Natural killer cell (primary cell): ENCODE data around the gene PHACTR1. TPM values are rescaled to one million over a fixed set of nuclear protein-coding genes. Genes with fewer than 3 reads are reported as not detected.

ENCODE experiments used
- ATAC-seq, 3 donors: fragments of 150-1000 bp in 2 of 3; fragments of 200-7000 bp in 1 of 3; cut with Tn5 transposase; 1 replicate in 1 of 3; 2 replicates in 2 of 3; pipeline ENCODE4 v1.10.0; 2021; ENCODE audit warnings: mild to moderate bottlenecking in 2 of 3, moderate library complexity in 2 of 3
- DNase-seq, 2 donors: peaks; one replicate each; pipeline versions ENCODE4 v3.0.0 to v3.0.0-alpha.2; 2013 to 2021; ENCODE audit warnings: mixed read lengths in 1 of 2
- H3K27ac ChIP-seq: one replicate; pipeline ENCODE4 v1.5.1; 2013; ENCODE audit warnings: mild to moderate bottlenecking, low read length
- H3K27me3 ChIP-seq: one replicate; pipeline ENCODE4 v1.6.1; 2013; ENCODE audit warnings: low read length; ENCODE audit not compliant: control insufficient read depth, insufficient read depth
- H3K36me3 ChIP-seq: one replicate; pipeline ENCODE4 v1.6.1; 2013; ENCODE audit warnings: low read length; ENCODE audit not compliant: control insufficient read depth, insufficient read depth
- H3K4me1 ChIP-seq: one replicate; pipeline ENCODE4 v1.6.1; 2013; ENCODE audit warnings: low read length; ENCODE audit not compliant: control insufficient read depth, insufficient read depth
- H3K4me3 ChIP-seq: one replicate; pipeline ENCODE4 v1.5.1; 2013; ENCODE audit warnings: low read length
- H3K9me3 ChIP-seq: one replicate; pipeline ENCODE4 v1.6.1; 2013; ENCODE audit warnings: low read length; ENCODE audit not compliant: control insufficient read depth, insufficient read depth
- H3K27ac Mint-ChIP-seq, 2 donors: one replicate each; pipeline ENCODE4 v1.8.0; 2022; ENCODE audit warnings: mild to moderate bottlenecking in 2 of 2, mixed read lengths in 2 of 2, moderate library complexity in 1 of 2
- H3K27me3 Mint-ChIP-seq, 2 donors: one replicate each; pipeline ENCODE4 v1.8.0; 2022; ENCODE audit warnings: low read depth in 2 of 2, mixed read lengths in 2 of 2
- H3K36me3 Mint-ChIP-seq: one replicate; pipeline ENCODE4 v1.8.0; 2022; ENCODE audit warnings: mixed read lengths
- H3K4me1 Mint-ChIP-seq, 2 donors: one replicate each; pipeline ENCODE4 v1.8.0; 2022; ENCODE audit warnings: mixed read lengths in 2 of 2
- H3K4me3 Mint-ChIP-seq: one replicate; pipeline ENCODE4 v1.8.0; 2022; ENCODE audit warnings: mild to moderate bottlenecking, moderate library complexity, mixed read lengths
- H3K9me3 Mint-ChIP-seq, 2 donors: one replicate each; pipeline ENCODE4 v1.8.0; 2022; ENCODE audit warnings: mixed read lengths in 2 of 2
- WGBS: methylation state at CpG from one replicate; pipeline ENCODE4 v1.1.7; 2013; ENCODE audit warnings: missing lambda C conversion rate; ENCODE audit not compliant: insufficient coverage; 5-methylcytosine and 5-hydroxymethylcytosine counted together
- intact Hi-C: fragments of 100-400 bp; cut with micrococcal nuclease; formaldehyde crosslinking; loops from one replicate; pipeline ENCODE4 v1.14.2; 2022
- total RNA-seq, 4 donors: library from RNA; stranded (reverse); fragments of 120-200 nt in 1 of 4; gene quantifications; one replicate each; pipeline versions ENCODE4 v1.2.3 to v1.2.4, GENCODE V29; 2013 to 2022
- TF ChIP-seq, protein P1 (sequence below): fragments of 200-600 bp; IDR thresholded peaks from one replicate; pipeline ENCODE4 v1.8.0; 2022; ENCODE audit warnings: antibody characterized with exemption

PHACTR1 gene
- total RNA-seq, 3 donors from 2014 or later (not counting 1 experiment from before 2014, with no cell fraction given) = 5.2 to 19.0 (median 5.4) TPM

DNA sequence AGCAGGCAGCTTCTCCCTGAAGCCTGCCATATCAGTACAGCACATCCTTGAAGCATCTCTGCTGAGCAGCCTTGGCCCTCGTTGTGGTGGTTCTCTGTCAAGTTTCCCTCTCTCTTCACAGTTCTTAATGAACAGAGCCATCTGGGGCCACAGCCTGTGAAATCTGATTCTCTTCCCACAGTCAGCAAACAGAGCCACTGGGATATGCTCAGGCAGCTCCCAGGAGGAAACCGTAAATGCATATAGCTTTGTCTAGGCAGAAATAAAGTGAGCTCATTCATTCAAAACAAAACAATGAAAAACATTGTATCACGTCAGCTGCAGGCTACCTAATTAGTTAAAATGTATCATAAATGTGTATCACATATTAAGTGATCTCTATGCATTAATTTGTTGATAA is 531.5 kb downstream of the PHACTR1 start:
- TF ChIP-seq, protein P1, sequence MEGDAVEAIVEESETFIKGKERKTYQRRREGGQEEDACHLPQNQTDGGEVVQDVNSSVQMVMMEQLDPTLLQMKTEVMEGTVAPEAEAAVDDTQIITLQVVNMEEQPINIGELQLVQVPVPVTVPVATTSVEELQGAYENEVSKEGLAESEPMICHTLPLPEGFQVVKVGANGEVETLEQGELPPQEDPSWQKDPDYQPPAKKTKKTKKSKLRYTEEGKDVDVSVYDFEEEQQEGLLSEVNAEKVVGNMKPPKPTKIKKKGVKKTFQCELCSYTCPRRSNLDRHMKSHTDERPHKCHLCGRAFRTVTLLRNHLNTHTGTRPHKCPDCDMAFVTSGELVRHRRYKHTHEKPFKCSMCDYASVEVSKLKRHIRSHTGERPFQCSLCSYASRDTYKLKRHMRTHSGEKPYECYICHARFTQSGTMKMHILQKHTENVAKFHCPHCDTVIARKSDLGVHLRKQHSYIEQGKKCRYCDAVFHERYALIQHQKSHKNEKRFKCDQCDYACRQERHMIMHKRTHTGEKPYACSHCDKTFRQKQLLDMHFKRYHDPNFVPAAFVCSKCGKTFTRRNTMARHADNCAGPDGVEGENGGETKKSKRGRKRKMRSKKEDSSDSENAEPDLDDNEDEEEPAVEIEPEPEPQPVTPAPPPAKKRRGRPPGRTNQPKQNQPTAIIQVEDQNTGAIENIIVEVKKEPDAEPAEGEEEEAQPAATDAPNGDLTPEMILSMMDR = no peak
- no peaks in the 10 kb centered on the region for H3K27me3 ChIP-seq
- Mint-ChIP-seq H3K9me3 (peaks cover 0 to 5% of the 10 kb centered on the region in 2 donors), H3K4me3 (no peak overlapping the region), H3K27me3 (peaks cover 12 to 31% of the 10 kb centered on the region in 2 donors), H3K4me1 (no peaks in the 10 kb centered on the region), H3K27ac (no peak overlapping the region), H3K36me3 (no peaks in the 10 kb centered on the region)
- ATAC-seq (no peak), DNase-seq (no peak)
- intact Hi-C loops = no loop called here
- no peaks in the 10 kb centered on the region for H3K9me3 ChIP-seq
- no peak overlapping the region for H3K27ac ChIP-seq
- H3K4me1 ChIP-seq = no peaks in the 10 kb centered on the region
- no peak overlapping the region for H3K4me3 ChIP-seq
- 91% methylated on average over 2 of the region's 3 CpGs for WGBS
- H3K36me3 ChIP-seq = no peaks in the 10 kb centered on the region

DNA sequence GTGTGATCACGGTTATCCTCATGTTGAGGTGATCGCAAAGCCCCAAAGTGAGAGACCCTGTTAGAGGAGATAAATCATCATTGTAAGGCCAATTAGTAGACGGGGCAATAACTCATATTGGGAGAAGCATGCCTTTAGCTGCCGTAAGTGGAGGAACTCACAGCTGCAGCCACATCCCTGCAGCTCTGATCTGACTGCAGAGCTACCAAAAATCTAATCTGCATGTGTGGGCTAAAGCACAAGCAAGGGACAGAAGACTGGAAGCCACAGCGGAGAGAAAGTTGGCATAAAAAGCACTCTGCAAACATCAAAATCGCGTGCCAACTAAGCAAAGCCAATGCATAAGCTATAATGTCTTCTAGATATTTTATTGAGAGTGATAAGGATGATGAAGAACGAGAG is 532.0 kb downstream of the PHACTR1 start:
- no peak for ATAC-seq
- H3K36me3 Mint-ChIP-seq = no peaks in the 10 kb centered on the region
- H3K36me3 ChIP-seq = no peaks in the 10 kb centered on the region
- no peak overlapping the region for H3K27ac ChIP-seq
- intact Hi-C loops = no loop called here
- H3K27ac Mint-ChIP-seq = no peak overlapping the region
- no peaks in the 10 kb centered on the region for H3K4me1 Mint-ChIP-seq
- DNase-seq = no peak
- WGBS = 94% methylated on average over 8 of the region's 8 CpGs
- no peaks in the 10 kb centered on the region for H3K9me3 ChIP-seq
- H3K4me1 ChIP-seq = no peaks in the 10 kb centered on the region
- H3K27me3 ChIP-seq = no peaks in the 10 kb centered on the region
- H3K4me3 Mint-ChIP-seq = no peak overlapping the region
- H3K9me3 Mint-ChIP-seq = peaks cover 0 to 5% of the 10 kb centered on the region in 2 donors
- TF ChIP-seq, protein P1 = no peak
- H3K27me3 Mint-ChIP-seq = peaks cover 12 to 31% of the 10 kb centered on the region in 2 donors
- H3K4me3 ChIP-seq = no peak overlapping the region

DNA sequence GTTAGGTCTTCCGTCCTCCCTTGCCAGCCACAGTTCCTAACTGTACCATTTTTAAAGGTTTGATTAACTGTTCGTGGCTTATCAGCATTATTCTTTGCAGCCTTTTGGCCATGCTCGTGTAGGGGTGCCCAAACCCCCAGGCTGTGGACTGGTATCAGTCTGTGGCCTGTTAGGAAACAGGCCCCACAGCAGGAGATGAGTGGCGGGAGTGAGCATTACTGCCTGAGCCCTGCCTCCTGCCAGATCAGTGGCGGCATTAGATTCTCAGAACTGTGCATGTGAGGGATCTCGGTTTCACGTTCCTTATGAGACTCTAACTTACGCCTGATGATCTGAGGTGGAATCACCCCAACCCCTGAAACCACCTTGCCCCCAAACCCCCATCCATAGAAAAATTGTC is 532.4 kb downstream of the PHACTR1 start:
- Mint-ChIP-seq H3K4me1 (no peaks in the 10 kb centered on the region), H3K4me3 (no peak overlapping the region), H3K9me3 (peaks cover 0 to 1% of the 10 kb centered on the region in 2 donors), H3K27me3 (peaks cover 12 to 31% of the 10 kb centered on the region in 2 donors), H3K36me3 (no peaks in the 10 kb centered on the region), H3K27ac (no peak overlapping the region)
- H3K36me3 ChIP-seq = no peaks in the 10 kb centered on the region
- H3K27ac ChIP-seq = no peak overlapping the region
- no peak overlapping the region for H3K4me3 ChIP-seq
- no peaks in the 10 kb centered on the region for H3K4me1 ChIP-seq
- WGBS = 91% methylated on average over 8 of the region's 8 CpGs
- TF ChIP-seq, protein P1 = no peak
- ATAC-seq (no peak), DNase-seq (no peak)
- intact Hi-C loops = no loop called here
- H3K27me3 ChIP-seq = no peaks in the 10 kb centered on the region
- no peaks in the 10 kb centered on the region for H3K9me3 ChIP-seq

DNA sequence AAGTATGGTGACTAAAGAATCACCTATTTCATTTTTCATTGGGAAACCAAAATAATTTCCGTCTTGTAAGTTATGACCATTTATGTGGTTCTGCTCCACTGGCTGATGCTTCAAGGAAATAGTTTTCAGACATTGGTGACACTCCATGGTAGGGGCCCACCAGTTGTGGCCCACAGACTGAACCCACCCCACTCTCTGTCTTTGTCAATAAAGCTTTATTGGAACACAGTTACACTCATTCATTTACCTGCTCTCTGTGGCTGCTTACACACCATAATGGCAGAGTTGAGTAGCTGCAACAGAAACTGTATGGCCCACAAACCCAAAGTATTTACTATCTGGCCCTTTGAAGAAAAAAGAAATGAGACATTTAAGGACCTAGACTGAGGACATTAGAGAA is 533.2 kb downstream of the PHACTR1 start:
- DNase-seq (no peak), ATAC-seq (no peak)
- Histone ChIP-seq H3K4me1 (no peaks in the 10 kb centered on the region), H3K36me3 (no peaks in the 10 kb centered on the region), H3K9me3 (no peaks in the 10 kb centered on the region), H3K27ac (no peak overlapping the region), H3K4me3 (no peak overlapping the region), H3K27me3 (no peaks in the 10 kb centered on the region)
- TF ChIP-seq, protein P1 = no peak
- no peaks in the 10 kb centered on the region for H3K9me3 Mint-ChIP-seq
- 91% methylated on average over 1 of the region's 1 CpG for WGBS
- H3K36me3 Mint-ChIP-seq = no peaks in the 10 kb centered on the region
- intact Hi-C loops = no loop called here
- H3K27me3 Mint-ChIP-seq = peaks cover 12 to 31% of the 10 kb centered on the region in 2 donors
- H3K27ac Mint-ChIP-seq = no peak overlapping the region
- no peaks in the 10 kb centered on the region for H3K4me1 Mint-ChIP-seq
- no peak overlapping the region for H3K4me3 Mint-ChIP-seq
